GM19452 (cell line): ENCODE measurements around the gene IKZF3.
"Not testable (repeated sequence)": the region's sequence is repeated elsewhere in the genome, so short reads cannot be mapped to it uniquely, and the experiment has no call there.

Source experiments
- ATAC-seq: cut with Tn5 transposase; IDR thresholded peaks from one replicate; pipeline ENCODE4 v1.9.1; 2021; ENCODE audit not compliant: unreplicated experiment

The IKZF3 gene

DNA sequence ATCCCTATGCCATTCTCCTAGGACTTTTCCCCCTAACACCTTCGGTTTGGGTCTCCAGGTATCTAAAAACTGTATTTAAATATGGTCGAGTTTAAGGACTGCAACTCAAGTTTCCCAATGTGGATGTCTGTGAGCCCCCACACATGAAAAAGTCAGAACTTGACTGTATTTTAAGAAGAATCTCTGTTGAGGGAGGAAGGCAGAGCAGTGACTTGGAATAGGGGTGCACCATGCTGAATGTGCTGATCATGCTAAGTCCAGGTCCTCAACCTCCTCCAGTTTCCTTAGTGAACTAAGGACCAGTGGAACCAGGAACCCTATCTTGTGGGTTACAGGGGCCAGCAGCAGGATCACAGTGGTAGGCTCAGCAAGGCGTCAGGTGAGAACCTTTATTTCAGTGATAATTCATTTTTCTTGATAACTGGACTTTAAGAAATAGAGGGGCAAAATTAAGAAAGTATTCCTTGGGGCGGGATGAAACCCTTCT, 106.9 kb downstream of the IKZF3 start:
- ATAC-seq, result no peak

DNA sequence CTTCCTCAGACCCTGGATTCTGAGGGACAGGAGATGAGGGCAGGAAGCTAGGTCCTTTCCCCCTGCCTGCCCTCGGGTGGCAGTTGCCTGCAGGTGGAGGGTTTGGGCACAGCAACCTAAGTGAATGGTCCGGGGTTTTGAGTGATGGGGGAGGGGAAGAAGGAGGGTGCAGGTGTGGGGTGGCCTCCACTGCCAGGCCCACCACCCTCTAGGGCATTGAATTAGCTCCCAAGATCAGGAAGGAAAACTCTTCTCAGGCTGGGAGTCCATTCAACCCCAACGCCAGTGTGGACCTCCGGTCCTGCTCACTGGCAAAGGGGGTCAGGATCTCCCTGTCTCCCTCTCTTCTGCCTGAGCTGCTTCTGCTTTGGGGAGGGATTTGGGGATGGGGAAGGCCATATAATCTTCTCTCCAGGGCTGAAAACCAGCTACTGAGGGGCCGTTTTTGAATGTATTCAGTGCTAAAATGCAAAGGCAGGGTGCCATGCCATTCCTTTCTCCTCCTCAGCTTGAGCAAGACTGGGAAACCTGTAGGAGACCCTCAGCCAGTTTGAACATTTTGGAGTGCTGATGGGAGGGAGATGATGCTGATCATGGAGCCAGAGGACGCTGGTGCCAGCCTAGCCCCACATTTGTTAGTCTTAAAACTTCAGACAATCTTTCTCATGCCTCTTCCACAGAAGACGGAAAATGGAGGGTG, 107.6 kb downstream of the IKZF3 start:
- ATAC-seq, result no peak

DNA sequence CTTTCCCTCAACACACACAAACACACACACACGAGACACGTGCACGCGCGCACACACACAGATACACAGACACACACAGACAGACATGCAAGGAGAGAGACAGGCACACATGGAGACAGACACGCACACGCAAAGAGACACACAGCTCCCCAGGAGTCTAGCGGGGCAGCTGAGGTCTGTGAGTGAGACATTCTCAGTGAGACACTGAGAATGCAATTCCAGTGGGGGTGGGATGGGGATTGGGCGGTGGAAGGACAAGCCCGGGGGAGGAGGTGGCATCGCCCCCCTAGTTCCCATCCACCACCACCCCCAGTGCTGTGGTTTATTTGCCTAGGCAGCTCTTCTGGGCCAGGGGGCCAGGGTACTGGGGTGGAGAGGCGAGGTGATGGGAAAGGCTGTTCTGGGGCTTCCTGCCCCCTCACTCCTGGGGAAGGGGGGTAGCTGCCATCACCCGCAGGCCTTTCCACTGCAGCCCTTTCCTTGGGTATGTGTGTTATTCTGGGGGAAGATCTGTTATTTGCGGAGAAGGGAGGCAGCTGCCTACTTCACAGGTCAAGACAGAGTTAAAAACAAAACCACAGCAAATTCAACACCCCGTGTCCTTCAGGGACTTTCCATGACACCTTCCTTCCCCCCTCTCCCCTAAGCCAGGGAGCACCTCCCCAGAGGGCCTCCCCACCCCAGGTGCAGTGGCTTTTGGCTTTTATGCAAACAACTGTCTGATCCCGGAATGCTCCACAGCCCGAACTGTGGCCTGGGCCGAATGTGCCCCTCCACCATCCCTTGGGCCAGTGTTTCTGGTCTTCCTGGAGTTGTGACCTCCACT, 108.3 kb downstream of the IKZF3 start:
- no peak for ATAC-seq

DNA sequence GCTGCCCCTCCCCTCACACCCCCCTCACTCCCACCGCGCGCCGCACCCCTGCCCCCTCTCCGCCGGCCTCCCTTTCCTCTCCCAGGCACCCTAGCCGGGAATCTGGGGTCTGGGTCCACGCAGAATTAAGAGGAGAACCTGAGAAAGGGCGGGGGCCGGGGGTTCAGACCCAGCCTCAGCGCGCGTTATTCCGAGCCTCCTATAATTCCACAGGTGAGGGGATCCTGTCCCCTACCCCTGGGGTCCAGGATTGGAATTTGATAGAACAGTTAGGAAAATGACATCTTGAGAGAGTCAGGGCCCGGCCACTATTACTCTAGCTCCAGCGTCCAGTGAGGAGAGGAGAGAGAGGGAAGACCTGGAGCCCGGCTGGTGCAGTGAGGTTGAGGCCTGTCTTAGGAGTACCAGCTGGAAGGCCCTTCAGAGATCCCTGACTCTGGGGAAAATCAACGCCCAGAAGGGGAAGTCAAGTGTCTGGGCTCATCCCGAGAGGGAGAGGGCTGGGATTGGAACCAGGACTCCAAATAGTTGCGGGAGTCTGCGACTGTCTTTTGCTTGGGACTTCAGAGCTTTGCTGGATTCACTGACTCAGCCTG, 109.1 kb downstream of the IKZF3 start:
- no peak for ATAC-seq

DNA sequence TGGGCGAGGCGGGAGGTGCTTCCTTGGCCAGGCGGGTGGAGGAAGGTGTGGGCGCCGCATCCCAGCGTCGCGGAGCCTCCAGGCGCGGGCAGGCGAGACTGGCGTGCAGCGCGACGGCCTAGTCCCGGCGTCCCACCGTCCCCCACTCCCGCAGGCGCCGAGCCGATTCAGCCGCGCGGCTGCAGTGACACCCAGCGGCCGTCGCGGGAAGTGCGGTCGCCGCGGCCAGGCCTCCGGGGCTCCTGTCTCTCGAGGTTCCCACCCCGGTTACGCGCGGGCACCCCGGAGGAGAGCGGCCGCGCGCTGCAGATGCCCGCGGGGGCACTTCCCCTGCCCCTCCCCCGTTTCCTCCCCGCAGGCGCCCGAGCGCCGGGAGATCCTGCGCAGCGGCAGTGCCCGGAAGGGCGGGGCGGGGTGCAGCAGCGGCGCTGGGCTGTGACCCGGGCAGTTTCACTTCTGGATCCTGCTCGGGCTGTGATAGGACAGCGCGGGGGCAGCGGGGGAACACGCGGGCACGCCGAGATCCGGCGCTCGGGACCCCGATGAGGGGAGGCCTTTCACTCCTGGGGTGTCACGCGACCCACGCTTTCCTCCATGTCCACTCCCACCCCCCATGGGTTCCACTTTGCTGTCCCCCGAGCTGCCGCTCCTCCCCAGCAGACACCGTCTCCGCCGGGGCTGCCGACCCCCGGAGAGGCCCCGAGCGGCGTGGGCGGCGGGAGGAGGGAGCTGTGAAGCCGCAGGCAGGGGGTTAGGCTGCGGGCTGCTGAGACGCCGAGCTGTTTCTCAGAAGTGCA, 109.8 kb downstream of the IKZF3 start:
- peak; percentile 61 for ATAC-seq

DNA sequence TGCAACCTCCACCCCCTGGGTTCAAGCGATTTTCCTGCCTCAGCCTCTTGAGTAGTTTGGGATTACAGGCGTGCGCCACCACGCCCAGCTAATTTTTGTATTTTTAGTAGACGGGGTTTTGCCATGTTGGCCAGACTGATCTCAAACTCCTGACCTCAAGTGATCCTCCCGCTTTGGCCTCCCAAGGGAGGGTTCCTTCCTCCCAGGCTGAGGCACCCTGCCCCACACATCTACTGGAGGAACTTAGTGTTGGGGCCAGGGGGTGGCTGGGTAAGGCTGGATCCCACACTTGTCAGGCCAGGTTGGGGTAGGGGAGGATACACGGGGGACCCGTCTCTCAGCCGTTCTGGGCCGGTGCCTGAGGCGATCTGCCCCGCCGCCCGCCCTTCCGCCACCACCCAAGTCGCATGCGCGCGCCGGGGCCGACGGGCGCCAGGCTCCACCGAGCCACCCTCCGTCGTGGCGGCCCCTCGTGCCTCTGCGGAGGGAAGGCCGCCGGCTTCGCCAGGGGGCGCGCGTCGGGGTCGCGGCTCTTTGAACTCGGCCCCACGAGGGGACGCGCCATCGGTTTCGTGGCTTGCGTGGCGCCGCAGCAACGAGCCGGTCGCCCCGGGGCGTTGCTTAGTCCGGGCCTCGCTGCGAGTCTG, 110.5 kb downstream of the IKZF3 start:
- peak; percentile 23 for ATAC-seq

DNA sequence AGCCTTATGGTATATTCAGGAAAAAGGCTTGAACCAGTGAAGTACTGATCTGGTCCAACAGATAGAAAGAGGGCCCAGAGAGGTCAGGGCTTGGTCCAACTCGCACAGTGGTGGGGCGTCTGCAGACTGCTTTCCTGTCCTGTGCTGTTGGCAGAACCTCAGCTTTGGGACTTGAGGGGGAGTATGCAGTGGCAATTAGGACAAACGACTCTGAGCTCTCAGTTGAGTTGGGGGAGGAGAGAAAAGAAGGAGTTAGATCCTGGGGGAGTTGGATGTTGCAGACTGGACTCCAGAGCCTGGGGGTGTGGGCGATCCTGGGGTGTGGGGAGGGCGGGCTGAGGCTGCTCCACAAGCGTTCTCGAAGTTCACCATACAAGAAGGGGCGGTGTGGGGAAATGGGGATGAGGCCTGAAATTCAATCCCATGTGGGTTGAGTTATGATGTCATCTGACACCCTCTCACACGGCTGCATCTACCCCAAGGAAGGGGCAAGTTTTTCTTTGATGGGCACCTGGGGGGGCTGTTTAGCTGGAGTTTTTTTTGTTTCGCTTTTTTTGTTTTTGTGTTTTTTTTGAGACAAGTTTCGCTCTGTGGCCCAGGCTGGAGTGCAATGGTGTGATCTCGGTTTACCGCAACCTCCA, 111.8 kb downstream of the IKZF3 start:
- no peak for ATAC-seq

DNA sequence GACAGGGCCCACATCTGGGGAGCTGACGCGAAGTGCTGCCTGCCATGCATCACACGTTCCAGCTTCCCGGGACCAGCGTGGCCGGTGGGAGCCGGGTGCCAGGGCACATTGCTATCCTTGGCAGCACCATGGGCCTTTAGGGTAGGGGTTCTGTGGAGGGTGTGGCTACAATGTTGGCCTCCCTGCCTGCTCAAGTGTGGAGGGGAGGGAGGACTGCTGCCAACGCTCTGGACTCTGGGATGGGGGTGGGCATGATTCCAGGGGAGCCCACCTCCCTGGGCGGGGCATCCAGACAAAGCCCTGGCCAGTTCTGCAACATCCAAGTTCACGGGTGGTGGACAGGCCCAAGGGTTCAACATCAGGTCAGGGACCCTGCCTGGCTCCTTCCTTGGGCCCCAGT, 112.5 kb downstream of the IKZF3 start:
- ATAC-seq, result no peak

DNA sequence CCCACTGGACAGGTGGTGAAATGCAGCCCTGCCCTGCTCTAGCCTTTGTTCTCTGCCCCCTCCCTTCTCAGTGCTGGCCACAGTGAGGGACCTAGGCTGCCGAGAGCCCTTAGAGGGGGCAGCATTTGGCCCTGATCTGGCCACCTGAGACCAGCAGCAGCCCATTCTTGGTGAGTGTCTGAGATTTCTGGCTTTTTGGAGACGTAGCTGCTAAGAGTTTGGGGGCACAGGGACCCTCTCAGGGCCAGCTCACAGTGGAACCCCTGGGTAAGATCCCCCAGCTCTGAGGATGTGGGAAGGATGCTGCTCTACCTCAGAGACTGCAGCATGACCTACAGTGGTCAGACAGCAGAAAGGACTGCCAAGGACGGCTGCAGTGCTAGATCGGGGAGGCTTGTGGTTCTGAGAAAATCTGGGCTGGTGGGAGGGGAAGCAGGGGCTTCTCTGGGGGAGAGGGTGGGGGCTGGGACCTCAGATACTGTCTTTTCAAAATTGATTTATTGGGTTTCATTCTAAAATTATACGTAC, 113.0 kb downstream of the IKZF3 start:
- ATAC-seq, result no peak

DNA sequence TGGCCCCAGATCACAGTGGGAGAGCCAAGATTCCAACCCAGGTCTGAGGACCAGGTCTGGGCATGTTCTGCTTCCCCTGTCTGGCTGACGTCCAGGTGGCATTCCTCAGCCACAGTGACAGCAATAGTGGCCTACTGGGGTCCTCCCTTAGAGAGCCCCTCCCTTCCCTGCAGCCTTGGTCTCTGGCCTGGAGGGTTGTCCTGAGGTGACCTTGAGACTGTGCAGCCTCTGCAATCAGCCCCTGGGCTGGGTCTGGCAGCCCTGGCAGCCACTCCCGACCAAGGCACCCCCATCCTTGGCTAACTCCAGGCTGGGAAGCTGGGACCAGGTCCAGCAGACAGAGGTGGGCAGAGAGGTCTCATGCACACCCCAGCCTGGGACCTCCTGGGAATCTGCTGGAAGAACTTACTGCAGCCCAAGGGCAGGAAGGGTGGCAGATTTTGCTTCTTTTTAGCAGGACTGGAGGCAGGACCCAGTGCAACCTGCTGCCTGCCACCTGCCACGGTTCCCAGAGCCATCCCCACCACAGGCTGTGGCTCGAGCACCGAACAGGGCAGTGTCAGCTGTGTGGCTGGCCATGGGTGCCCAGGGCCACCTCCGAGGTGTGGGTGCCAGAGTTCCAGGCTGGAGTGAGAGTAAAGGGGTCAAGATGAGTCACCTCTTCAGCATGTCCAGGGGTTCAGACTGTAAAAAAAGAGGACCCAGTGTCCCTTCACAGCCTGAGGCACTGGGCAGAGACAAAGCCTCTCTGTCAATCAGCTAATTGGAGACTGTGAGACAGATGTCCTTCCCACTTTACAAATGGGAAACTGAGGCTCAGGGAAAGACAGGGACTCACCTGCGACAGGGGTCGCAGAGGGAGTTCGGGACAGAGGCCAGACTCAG, 113.7 kb downstream of the IKZF3 start:
- ATAC-seq, result no peak

DNA sequence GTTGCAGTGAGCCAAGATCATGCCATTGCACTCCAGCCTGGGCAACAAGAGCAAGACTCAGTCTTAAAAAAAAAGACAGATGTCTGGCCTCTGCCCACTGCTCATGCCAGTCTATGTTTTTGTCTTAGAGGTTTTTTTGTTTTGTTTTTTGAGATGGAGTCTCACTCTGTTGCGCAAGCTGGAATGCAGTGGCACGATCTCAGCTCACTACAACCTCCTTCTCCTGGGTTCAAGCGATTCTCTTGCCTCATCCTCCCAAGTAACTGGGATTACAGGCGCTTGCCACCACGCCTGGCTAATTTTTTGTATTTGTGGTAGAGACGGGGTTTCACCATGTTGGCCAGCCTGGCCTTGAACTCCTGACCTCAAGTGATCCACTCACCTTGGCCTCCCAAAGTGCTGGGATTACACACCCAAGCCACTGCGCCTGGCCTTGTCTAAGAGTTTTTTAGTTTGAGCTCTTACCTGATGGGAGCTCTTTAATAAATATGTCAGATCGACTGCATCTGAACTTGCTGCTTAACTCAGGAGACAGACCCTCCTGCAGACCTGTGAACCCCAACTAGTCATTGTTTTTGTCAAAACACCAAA, 115.6 kb downstream of the IKZF3 start:
- not testable (repeated sequence) for ATAC-seq

DNA sequence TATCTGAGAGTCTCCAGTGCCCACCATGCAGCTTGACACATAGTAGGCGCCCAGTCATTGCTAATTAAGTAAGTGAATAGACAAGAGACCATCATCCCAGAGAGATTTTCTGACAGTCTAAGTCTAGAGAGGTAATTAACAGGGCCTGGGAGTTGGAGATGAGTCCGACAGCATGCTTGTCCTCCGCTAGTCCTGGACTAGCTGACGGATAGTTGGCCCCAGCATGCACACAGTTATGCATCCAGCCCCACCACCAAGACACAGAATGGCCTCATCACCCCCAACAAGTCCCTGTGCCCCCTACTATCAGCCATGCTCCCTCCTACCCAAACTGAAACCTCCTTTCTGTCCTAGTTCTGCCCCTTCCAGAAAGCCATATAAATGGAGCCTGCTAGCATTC, 116.4 kb downstream of the IKZF3 start:
- no peak for ATAC-seq

DNA sequence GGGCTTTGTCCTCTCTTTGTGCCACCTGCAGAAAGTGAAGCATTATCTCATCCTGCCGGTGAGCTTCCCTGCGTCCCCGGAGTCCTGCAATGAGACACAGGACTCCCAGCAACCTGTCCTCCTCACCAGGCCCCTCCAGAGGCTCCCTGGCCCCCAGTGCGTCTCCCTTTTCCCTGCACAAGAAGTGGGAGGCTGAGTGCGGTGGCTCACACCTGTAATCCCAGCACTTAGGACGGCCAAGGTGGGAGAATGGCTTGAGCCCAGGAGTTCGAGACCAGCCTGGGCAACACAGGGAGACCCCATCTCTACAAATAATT, 118.0 kb downstream of the IKZF3 start:
- ATAC-seq, result no peak

DNA sequence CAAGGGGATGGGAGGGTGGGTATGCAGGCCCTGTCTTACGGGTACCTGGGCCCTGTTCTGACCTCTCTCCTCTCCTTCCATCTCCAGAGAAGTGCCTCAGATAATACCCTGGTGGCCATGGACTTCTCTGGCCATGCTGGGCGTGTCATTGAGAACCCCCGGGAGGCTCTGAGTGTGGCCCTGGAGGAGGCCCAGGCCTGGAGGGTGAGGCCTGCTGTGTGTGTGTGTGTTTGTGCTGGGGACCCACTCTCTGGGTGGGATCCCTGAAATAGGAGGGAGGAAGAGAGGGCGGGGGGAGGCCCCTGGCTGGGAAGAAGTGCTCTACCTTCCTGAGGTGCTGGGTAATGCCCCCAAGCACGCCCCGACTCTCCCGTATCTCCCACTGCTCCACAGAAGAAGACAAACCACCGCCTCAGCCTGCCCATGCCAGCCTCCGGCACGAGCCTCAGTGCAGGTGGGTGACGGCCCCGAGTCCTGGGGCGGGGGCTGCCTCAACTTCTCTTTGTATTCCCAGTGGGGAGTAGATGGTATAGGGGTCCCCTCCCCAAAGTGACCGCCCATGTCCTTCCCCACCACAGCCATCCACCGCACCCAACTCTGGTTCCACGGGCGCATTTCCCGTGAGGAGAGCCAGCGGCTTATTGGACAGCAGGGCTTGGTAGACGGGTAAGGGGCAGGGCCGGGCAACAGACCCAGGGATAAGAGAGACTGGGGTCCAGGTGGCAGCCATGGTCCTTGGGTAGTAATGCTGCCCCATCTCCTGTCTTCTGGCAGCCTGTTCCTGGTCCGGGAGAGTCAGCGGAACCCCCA, 118.6 kb downstream of the IKZF3 start:
- ATAC-seq, result no peak

DNA sequence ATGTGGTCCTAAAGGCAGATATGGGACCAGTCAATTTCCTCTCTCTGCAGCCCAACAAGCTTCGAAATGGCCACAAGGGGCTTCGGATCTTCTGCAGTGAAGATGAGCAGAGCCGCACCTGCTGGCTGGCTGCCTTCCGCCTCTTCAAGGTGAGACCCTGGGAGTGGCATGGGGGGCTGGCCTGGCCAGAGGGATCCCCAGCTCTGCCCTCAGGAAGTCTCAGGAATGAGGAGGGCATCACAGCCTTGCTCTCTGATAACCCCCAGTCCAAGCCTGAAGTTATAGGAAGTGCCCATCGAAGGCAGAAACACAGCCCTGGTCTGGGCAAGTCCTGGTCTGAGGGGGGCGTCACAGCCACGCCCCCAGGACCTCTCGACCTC, 119.3 kb downstream of the IKZF3 start:
- no peak for ATAC-seq

DNA sequence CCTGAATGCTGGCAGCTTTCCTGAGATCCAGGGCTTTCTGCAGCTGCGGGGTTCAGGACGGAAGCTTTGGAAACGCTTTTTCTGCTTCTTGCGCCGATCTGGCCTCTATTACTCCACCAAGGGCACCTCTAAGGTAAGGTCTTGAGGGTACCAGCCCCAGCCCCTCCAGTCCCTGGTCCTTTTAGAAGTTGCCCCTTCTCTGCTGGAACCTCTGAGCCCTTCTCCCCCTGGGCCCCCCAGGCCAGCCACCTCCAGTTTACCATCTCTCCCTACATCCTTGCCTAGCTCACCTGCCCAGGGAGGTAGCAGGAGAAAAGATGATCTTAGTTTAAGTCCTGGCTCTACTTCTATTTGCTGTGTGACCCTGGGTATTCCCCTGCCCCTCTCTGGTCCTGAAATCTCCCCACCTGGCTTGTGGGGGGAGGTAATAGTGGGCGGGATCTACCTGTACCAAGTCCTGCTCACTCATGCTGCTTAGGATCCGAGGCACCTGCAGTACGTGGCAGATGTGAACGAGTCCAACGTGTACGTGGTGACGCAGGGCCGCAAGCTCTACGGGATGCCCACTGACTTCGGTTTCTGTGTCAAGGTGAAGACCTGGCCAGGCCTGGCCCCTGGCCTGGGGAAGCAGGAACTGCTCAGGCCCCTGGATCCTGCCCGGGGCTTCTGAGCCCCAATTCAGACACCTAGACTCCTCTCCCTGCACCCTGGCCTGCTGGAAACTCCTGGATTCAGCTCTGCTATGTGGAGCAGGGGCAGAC, 119.9 kb downstream of the IKZF3 start:
- ATAC-seq, result no peak

DNA sequence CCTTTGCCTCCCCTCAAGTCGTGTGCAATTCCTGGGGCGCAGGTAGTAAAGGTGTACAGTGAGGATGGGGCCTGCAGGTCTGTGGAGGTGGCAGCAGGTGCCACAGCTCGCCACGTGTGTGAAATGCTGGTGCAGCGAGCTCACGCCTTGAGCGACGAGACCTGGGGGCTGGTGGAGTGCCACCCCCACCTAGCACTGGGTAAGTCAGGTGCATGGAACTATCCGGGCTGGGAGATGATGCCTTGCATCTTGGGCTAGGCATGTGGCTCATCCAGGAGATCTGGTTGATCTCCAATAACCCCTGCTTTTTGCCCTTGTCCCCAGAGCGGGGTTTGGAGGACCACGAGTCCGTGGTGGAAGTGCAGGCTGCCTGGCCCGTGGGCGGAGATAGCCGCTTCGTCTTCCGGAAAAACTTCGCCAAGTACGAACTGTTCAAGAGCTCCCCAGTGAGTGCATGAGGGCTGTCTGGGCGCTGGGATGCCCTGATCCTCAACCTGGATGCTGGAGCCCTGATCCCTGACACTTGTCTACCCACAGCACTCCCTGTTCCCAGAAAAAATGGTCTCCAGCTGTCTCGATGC, 121.2 kb downstream of the IKZF3 start:
- ATAC-seq, result no peak
